Measurements from ENCODE around the gene BACE2. TPM values are rescaled to one million over a fixed set of nuclear protein-coding genes. Genes with fewer than 3 reads are reported as not detected.
A peak's percentile ranks its signal among the peaks of the same experiment; 100 is the strongest.

Gene BACE2
- total RNA-seq, 1 donor from 2014 or later = 16.8 TPM

GRCh38 chr21:41222247-41223068 lies 54.5 kb downstream of the BACE2 start:
- no peaks in the 10 kb centered on the region for H3K27me3 ChIP-seq (ENCODE audit: insufficient read depth, low read length)
- peaks cover 10% of the 10 kb centered on the region for H3K79me2 ChIP-seq (ENCODE audit: insufficient read depth, low read length)
- no peak overlapping the region for H3K4me3 Mint-ChIP-seq (ENCODE audit: unreplicated experiment)
- peak; percentile 42 for DNase-seq (ENCODE audit: low read depth)
- no peak overlapping the region for H3K4me2 ChIP-seq (ENCODE audit: low read length)
- H3K4me3 ChIP-seq (ENCODE audit: insufficient read depth, low read depth, low read length) = no peak overlapping the region
- H3K36me3 Mint-ChIP-seq (ENCODE audit: low read depth, unreplicated experiment) = no peaks in the 10 kb centered on the region
- no peak overlapping the region for H3K27ac Mint-ChIP-seq (ENCODE audit: unreplicated experiment)
- TF ChIP-seq CTCF (IDR thresholded peaks at IDR 0.05; ENCODE audit: insufficient read depth, low read depth, low read length) = no peak
- TF ChIP-seq EZH2 (IDR thresholded peaks at IDR 0.05; ENCODE audit: insufficient read depth, low read length) = no peak
- peaks cover 2% of the 10 kb centered on the region for H3K4me1 ChIP-seq (ENCODE audit: insufficient read depth, low read length)
- H3K9ac ChIP-seq (ENCODE audit: low read length) = no peak overlapping the region
- H3K9me3 Mint-ChIP-seq (ENCODE audit: unreplicated experiment) = peaks cover 9% of the 10 kb centered on the region
- H3K4me1 Mint-ChIP-seq (ENCODE audit: low read depth, unreplicated experiment) = peaks cover 10% of the 10 kb centered on the region
- peak overlapping the region; percentile 9 for H3K27ac ChIP-seq (ENCODE audit: low read depth, low read length)
- peaks cover 17% of the 10 kb centered on the region for H4K20me1 ChIP-seq (ENCODE audit: insufficient read depth, low read length)
- FAIRE-seq = no peak
- H3K36me3 ChIP-seq (ENCODE audit: insufficient read depth, low read length) = peaks cover 4% of the 10 kb centered on the region
- no peak overlapping the region for H2AFZ ChIP-seq (ENCODE audit: low read depth, low read length)
- H3K9me3 ChIP-seq (ENCODE audit: insufficient read depth, low read depth, low read length) = no peaks in the 10 kb centered on the region
- peaks cover 4% of the 10 kb centered on the region for H3K27me3 Mint-ChIP-seq (ENCODE audit: low read depth, unreplicated experiment)

GRCh38 chr21:41226853-41227252 lies 58.9 kb downstream of the BACE2 start:
- Histone ChIP-seq H3K27me3 (ENCODE audit: insufficient read depth, low read length) (no peaks in the 10 kb centered on the region), H3K4me2 (ENCODE audit: low read length) (no peak overlapping the region), H3K36me3 (ENCODE audit: insufficient read depth, low read length) (peaks cover 4% of the 10 kb centered on the region), H4K20me1 (ENCODE audit: insufficient read depth, low read length) (peaks cover 17% of the 10 kb centered on the region), H3K9ac (ENCODE audit: low read length) (no peak overlapping the region), H3K79me2 (ENCODE audit: insufficient read depth, low read length) (peaks cover 10% of the 10 kb centered on the region), H2AFZ (ENCODE audit: low read depth, low read length) (no peak overlapping the region), H3K27ac (ENCODE audit: low read depth, low read length) (no peak overlapping the region), H3K9me3 (ENCODE audit: insufficient read depth, low read depth, low read length) (no peaks in the 10 kb centered on the region), H3K4me1 (ENCODE audit: insufficient read depth, low read length) (no peaks in the 10 kb centered on the region), H3K4me3 (ENCODE audit: insufficient read depth, low read depth, low read length) (no peak overlapping the region)
- Mint-ChIP-seq H3K9me3 (ENCODE audit: unreplicated experiment) (peaks cover 7% of the 10 kb centered on the region), H3K4me3 (ENCODE audit: unreplicated experiment) (no peak overlapping the region), H3K36me3 (ENCODE audit: low read depth, unreplicated experiment) (peaks cover 2% of the 10 kb centered on the region), H3K27ac (ENCODE audit: unreplicated experiment) (no peak overlapping the region), H3K4me1 (ENCODE audit: low read depth, unreplicated experiment) (no peaks in the 10 kb centered on the region), H3K27me3 (ENCODE audit: low read depth, unreplicated experiment) (peaks cover 2% of the 10 kb centered on the region)
- DNase-seq (ENCODE audit: low read depth) = no peak
- no peak for TF ChIP-seq EZH2 (IDR thresholded peaks at IDR 0.05; ENCODE audit: insufficient read depth, low read length)
- TF ChIP-seq CTCF (IDR thresholded peaks at IDR 0.05; ENCODE audit: insufficient read depth, low read depth, low read length) = no peak
- FAIRE-seq = no peak
